C4-2B (cell line): ENCODE measurements around the gene ERO1B.
"Not testable (repeated sequence)": the region's sequence is repeated elsewhere in the genome, so short reads cannot be mapped to it uniquely, and the experiment has no call there.

ENCODE experiments used
- CTCF ChIP-seq: fragments of 450-650 bp; conservative IDR thresholded peaks from 2 replicates; pipeline ENCODE4 v1.5.1; 2017; ENCODE audit warnings: mild to moderate bottlenecking
- ZFX ChIP-seq: fragments of 450-650 bp; IDR thresholded peaks from 2 replicates; pipeline ENCODE4 v1.6.1; 2017

- not testable (repeated sequence) for TF ChIP-seq CTCF, ZFX
Measured at GRCh38 chr1:236188084-236188483, 93.7 kb downstream of the ERO1B start.
